Activated naive CD8-positive, alpha-beta T cell treated with anti-CD3 and anti-CD28 coated beads for 36 hours (primary cell): Measurements from ENCODE around the gene DHRS13. TPM values are rescaled to one million over a fixed set of nuclear protein-coding genes. Genes with fewer than 3 reads are reported as not detected.
"Not testable (repeated sequence)": the region's sequence is repeated elsewhere in the genome, so short reads cannot be mapped to it uniquely, and the experiment has no call there.

ENCODE experiments used
- DNase-seq: peaks from one replicate; pipeline ENCODE4 v3.0.0; 2021
- H3K27ac Mint-ChIP-seq: one replicate; pipeline ENCODE4 v1.8.0; 2022; ENCODE audit warnings: mild to moderate bottlenecking, moderate library complexity, mixed read lengths
- H3K27me3 Mint-ChIP-seq: one replicate; pipeline ENCODE4 v1.8.0; 2022; ENCODE audit warnings: mild to moderate bottlenecking, mixed read lengths
- H3K36me3 Mint-ChIP-seq: one replicate; pipeline ENCODE4 v1.8.0; 2021; ENCODE audit warnings: mild to moderate bottlenecking, mixed read lengths
- H3K4me1 Mint-ChIP-seq: one replicate; pipeline ENCODE4 v1.8.0; 2021; ENCODE audit warnings: mixed read lengths
- H3K4me3 Mint-ChIP-seq: one replicate; pipeline ENCODE4 v1.8.0; 2022; ENCODE audit warnings: mild to moderate bottlenecking, moderate library complexity, mixed read lengths
- H3K9me3 Mint-ChIP-seq: one replicate; pipeline ENCODE4 v1.8.0; 2022; ENCODE audit warnings: mixed read lengths
- total RNA-seq, 2 experiments: library from RNA; stranded (reverse); gene quantifications; one replicate each; pipeline ENCODE4 v1.2.3, GENCODE V29; 2021

The DHRS13 gene
- total RNA-seq, 2 experiments from 2014 or later = 31.8 to 34.1 TPM

DNA sequence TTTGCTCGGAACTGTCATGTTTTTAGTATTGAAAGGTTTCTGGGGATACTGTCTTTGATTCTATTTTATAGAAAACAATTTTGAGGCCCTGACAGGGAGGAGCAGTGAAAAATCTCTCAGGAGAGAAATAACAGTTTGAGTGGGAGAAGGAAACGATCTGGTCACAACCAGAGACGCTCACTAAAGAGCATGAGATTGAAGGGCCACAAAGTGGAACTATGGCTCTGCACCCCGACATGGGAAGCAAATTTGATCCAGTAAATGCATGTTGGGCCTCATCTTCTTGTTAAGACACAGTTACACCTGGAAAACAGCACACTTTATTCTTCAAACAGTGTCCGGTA, 47.6 kb downstream of the DHRS13 start:
- Mint-ChIP-seq H3K4me3 (peak overlapping the region; percentile 84), H3K27ac (peak overlapping the region; percentile 90), H3K36me3 (peaks cover 12% of the 10 kb centered on the region), H3K4me1 (peaks cover 21% of the 10 kb centered on the region), H3K9me3 (no peaks in the 10 kb centered on the region), H3K27me3 (no peaks in the 10 kb centered on the region)
- no peak for DNase-seq

DNA sequence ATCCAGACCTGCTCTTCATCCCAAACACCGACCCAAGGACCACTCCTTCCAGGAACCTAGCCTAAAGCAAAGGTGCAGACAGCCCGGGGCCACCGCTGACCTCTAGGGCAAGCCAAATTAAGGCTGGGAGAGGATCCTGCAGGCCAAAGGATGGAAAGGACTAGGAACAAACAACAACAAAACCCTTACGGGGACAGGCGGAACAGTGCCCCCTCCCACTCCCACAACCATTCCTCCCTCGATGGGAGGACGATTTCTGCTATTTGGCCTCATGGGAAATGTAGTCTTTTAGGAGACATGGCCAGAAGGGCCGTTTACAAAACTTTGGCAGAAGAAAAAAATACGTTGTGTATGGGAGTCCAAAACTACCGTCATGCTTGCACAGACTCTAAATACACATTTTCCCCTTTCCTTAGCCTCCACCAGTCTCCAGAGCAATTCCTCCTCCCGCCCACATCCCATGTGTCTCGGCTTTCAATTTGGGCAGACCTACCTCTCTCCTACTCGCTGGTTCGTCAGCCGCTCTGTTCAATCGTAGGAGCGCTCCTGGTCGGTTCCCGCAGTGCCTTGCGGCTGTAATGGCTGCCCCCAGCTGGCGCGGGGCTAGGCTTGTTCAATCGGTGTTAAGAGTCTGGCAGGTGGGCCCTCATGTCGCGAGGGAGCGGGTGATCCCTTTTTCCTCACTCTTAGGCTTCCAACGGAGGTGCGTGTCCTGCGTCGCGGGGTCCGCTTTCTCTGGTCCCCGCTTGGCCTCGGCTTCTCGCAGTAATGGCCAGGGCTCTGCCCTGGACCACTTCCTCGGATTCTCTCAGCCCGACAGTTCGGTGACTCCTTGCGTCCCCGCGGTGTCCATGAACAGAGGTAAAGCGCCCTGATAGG, 48.2 kb downstream of the DHRS13 start, which contains the start of gene ERAL1:
Gene ERAL1 (plus strand): TSS at position 560 of the 879 bp plus-strand sequence. CDS start 19 bp downstream, at position 579.
- peaks cover 21% of the 10 kb centered on the region for H3K4me1 Mint-ChIP-seq

DNA sequence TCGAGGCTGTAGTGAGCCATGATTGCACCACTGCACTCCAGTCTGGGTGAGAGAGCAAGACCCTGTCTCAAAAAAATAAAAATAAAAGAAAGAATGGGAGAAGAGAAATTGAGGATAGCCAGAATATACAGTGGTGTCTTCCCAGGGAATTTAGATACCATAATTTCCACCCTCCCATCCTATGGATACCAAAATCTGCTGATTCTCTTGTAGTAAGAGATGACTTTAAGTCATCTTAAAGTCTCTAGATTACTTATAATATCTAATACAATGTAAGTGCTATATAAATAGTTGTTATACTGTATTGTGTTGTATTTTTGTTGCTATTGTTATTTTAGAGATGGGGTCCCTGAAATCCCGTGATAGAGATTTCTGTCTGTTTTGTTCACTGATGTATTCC, 49.6 kb downstream of the DHRS13 start:
- H3K4me3 Mint-ChIP-seq = no peak overlapping the region
- H3K4me1 Mint-ChIP-seq = peaks cover 26% of the 10 kb centered on the region

More for the DNA sequence above, 48.2 kb downstream of the DHRS13 start, which contains the start of gene ERAL1:
- Mint-ChIP-seq H3K9me3 (no peaks in the 10 kb centered on the region), H3K4me3 (peak within 1 kb of the TSS; percentile 84), H3K36me3 (peaks cover 12% of the 10 kb centered on the region), H3K27me3 (no peaks in the 10 kb centered on the region), H3K27ac (peak within 1 kb of the TSS; percentile 90)
- peak; percentile 88 for DNase-seq

DNA sequence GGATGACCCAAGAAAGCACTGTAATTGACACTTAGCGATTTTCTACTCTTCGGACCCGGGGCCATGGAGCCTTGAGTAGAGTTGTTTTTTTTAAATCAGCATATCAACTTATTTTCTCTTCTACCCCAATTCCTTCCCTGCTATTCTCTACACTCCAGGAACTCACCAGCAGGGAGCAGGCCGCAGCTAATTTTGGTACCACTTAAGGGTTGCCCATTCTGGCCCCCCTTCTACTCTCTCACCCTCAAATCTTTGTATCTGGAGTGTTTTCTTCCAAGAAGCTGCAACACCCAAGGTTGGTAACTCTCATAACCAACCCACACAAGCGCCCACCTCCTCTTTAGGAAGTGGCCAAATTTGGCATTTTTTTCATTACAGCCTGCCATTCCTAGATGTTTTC, 53.6 kb downstream of the DHRS13 start:
- no peak for DNase-seq
- no peaks in the 10 kb centered on the region for H3K27me3 Mint-ChIP-seq
- H3K36me3 Mint-ChIP-seq = no peaks in the 10 kb centered on the region
- no peaks in the 10 kb centered on the region for H3K9me3 Mint-ChIP-seq
- H3K4me3 Mint-ChIP-seq = no peak overlapping the region
- H3K4me1 Mint-ChIP-seq = peaks cover 11% of the 10 kb centered on the region
- no peak overlapping the region for H3K27ac Mint-ChIP-seq

More for the DNA sequence above, 49.6 kb downstream of the DHRS13 start:
- no peaks in the 10 kb centered on the region for H3K27me3 Mint-ChIP-seq
- no peak overlapping the region for H3K27ac Mint-ChIP-seq
- peaks cover 9% of the 10 kb centered on the region for H3K36me3 Mint-ChIP-seq
- no peak for DNase-seq
- H3K9me3 Mint-ChIP-seq = no peaks in the 10 kb centered on the region

DNA sequence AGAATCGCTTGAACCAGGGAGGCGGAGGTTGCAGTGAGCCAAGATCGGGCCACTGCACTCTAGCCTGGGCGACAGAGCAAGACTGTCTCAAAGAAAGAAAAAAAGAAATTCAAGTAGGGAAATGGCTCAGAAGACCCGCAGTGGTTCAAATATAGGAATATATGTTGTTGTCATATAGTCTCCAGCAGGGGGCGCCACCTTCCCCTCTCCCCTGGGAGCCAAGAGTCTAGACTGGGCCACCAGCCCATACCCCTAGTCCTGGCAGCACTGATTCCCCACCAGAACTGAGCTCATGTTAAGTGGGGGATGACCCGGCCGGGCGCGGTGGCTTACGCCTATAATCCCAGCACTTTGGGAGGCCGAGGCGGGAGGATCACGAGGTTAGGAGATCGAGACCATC, 54.2 kb downstream of the DHRS13 start:
- not testable (repeated sequence) for H3K27ac Mint-ChIP-seq, H3K4me1 Mint-ChIP-seq, H3K4me3 Mint-ChIP-seq, H3K27me3 Mint-ChIP-seq, H3K36me3 Mint-ChIP-seq, H3K9me3 Mint-ChIP-seq
- peak; percentile 53 for DNase-seq

Other genes starting within 250 kb of the DHRS13 start
- gene SDF2, start 241.2 kb downstream of the DHRS13 start, total RNA-seq = 10 to 100 TPM; 36.8 to 37.2 TPM
- 10 to 100 TPM; 77.0 to 77.9 TPM for gene SUPT6H, start 240.9 kb downstream of the DHRS13 start, total RNA-seq
- gene PROCA1, start 191.2 kb downstream of the DHRS13 start, total RNA-seq = 1 to 10 TPM; 3.1 to 3.9 TPM
- 1 to 10 TPM; 7.6 to 8.2 TPM for gene RAB34, start 185.2 kb downstream of the DHRS13 start, total RNA-seq
- 1,000 to 10,000 TPM; 2,447 to 2,533 TPM for gene RPL23A, start 183.1 kb downstream of the DHRS13 start, total RNA-seq
- gene TLCD1, start 176.8 kb downstream of the DHRS13 start, total RNA-seq = 10 to 100 TPM; 15.5 to 17.8 TPM
- gene NEK8, start 174.3 kb downstream of the DHRS13 start, total RNA-seq = 1 to 10 TPM; 4.8 to 5.6 TPM
- gene TRAF4, start 159.1 kb downstream of the DHRS13 start, total RNA-seq = 100 to 1,000 TPM; 219 to 221 TPM
- gene FAM222B, start 60.3 kb downstream of the DHRS13 start, total RNA-seq = 10 to 100 TPM; 13.9 to 14.2 TPM
- 10 to 100 TPM; 77.6 to 80.4 TPM for gene ERAL1, start 48.1 kb downstream of the DHRS13 start, total RNA-seq
- 10 to 100 TPM; 56.2 to 65.2 TPM for gene FLOT2, start 5.3 kb downstream of the DHRS13 start, total RNA-seq
- gene PHF12, start 48.4 kb upstream of the DHRS13 start, total RNA-seq = 10 to 100 TPM; 41.4 to 45.7 TPM
- not detected for gene SEZ6, start 103.0 kb upstream of the DHRS13 start, total RNA-seq
- gene PIPOX, start 140.1 kb upstream of the DHRS13 start, total RNA-seq = 1 to 10 TPM; 1.3 to 2.0 TPM